HEK293 (cell line): ENCODE data around the gene SERTAD3.

Experiments used
- GLIS2 ChIP-seq: fragments of 450-650 bp; formaldehyde crosslinking; IDR thresholded peaks from 2 replicates; pipeline ENCODE4 v1.5.1; 2016; ENCODE audit warnings: missing biosample characterization, missing genetic modification characterization
- KLF9 ChIP-seq: fragments of 450-650 bp; formaldehyde crosslinking; IDR thresholded peaks from 2 replicates; pipeline ENCODE4 v1.5.1; 2016; ENCODE audit warnings: missing biosample characterization, missing genetic modification characterization, low read depth
- MZF1 ChIP-seq: fragments of 450-650 bp; formaldehyde crosslinking; IDR thresholded peaks from 2 replicates; pipeline ENCODE4 v1.5.1; 2017; ENCODE audit warnings: missing biosample characterization, missing genetic modification characterization, borderline replicate concordance
- OSR2 ChIP-seq: fragments of 450-650 bp; formaldehyde crosslinking; IDR thresholded peaks from 2 replicates; pipeline ENCODE4 v1.5.1; 2016; ENCODE audit warnings: missing biosample characterization, missing genetic modification characterization
- RBAK ChIP-seq: fragments of 450-650 bp; formaldehyde crosslinking; IDR thresholded peaks from 2 replicates; pipeline ENCODE4 v1.5.1; 2016; ENCODE audit warnings: missing biosample characterization, missing genetic modification characterization
- SALL2 ChIP-seq: fragments of 450-650 bp; formaldehyde crosslinking; IDR thresholded peaks from 2 replicates; pipeline ENCODE4 v1.5.0; 2017; ENCODE audit warnings: missing biosample characterization, mild to moderate bottlenecking, missing genetic modification characterization, borderline replicate concordance
- SP3 ChIP-seq: fragments of 450-650 bp; formaldehyde crosslinking; IDR thresholded peaks from 2 replicates; pipeline ENCODE4 v1.5.1; 2016; ENCODE audit warnings: missing biosample characterization, missing genetic modification characterization
- SP7 ChIP-seq: fragments of 450-650 bp; formaldehyde crosslinking; IDR thresholded peaks from 2 replicates; pipeline ENCODE4 v1.5.1; 2016; ENCODE audit warnings: missing biosample characterization, missing genetic modification characterization
- TCF7L2 ChIP-seq: IDR thresholded peaks from 2 replicates; pipeline ENCODE4 v1.6.1; 2011; ENCODE audit warnings: low read depth, mild to moderate bottlenecking, inconsistent platforms, low read length, moderate library complexity, borderline replicate concordance
- ZBTB17 ChIP-seq: fragments of 450-650 bp; formaldehyde crosslinking; IDR thresholded peaks from 2 replicates; pipeline ENCODE4 v1.5.1; 2016; ENCODE audit warnings: missing biosample characterization, missing genetic modification characterization
- ZBTB20 ChIP-seq: fragments of 450-650 bp; formaldehyde crosslinking; IDR thresholded peaks from 2 replicates; pipeline ENCODE4 v1.5.1; 2016; ENCODE audit warnings: missing biosample characterization, missing genetic modification characterization
- ZBTB48 ChIP-seq: fragments of 450-650 bp; formaldehyde crosslinking; IDR thresholded peaks from 2 replicates; pipeline ENCODE4 v1.5.1; 2016; ENCODE audit warnings: missing biosample characterization, missing genetic modification characterization
- ZFP69B ChIP-seq: fragments of 450-650 bp; formaldehyde crosslinking; IDR thresholded peaks from 2 replicates; pipeline ENCODE4 v1.5.1; 2016; ENCODE audit warnings: missing biosample characterization, missing genetic modification characterization
- ZNF155 ChIP-seq: fragments of 450-650 bp; formaldehyde crosslinking; IDR thresholded peaks from 2 replicates; pipeline ENCODE4 v1.5.1; 2016; ENCODE audit warnings: missing biosample characterization, missing genetic modification characterization
- ZNF184 ChIP-seq: fragments of 450-650 bp; IDR thresholded peaks from 2 replicates; pipeline ENCODE4 v1.5.1; 2018; ENCODE audit warnings: missing biosample characterization, mild to moderate bottlenecking, missing genetic modification characterization
- ZNF2 ChIP-seq: fragments of 450-650 bp; formaldehyde crosslinking; IDR thresholded peaks from 2 replicates; pipeline ENCODE4 v1.5.1; 2016; ENCODE audit warnings: missing biosample characterization, missing genetic modification characterization
- ZNF311 ChIP-seq: fragments of 450-650 bp; formaldehyde crosslinking; IDR thresholded peaks from 2 replicates; pipeline ENCODE4 v1.5.1; 2017; ENCODE audit warnings: missing biosample characterization, missing genetic modification characterization, borderline replicate concordance
- ZNF341 ChIP-seq: fragments of 450-650 bp; formaldehyde crosslinking; IDR thresholded peaks from 2 replicates; pipeline ENCODE4; 2016; ENCODE audit warnings: low read depth, missing biosample characterization, missing genetic modification characterization
- ZNF366 ChIP-seq: fragments of 450-650 bp; formaldehyde crosslinking; conservative IDR thresholded peaks from 2 replicates; pipeline ENCODE4 v1.5.1; 2016; ENCODE audit warnings: missing biosample characterization, missing genetic modification characterization
- ZNF394 ChIP-seq: fragments of 450-650 bp; formaldehyde crosslinking; IDR thresholded peaks from 2 replicates; pipeline ENCODE4 v1.5.1; 2016; ENCODE audit warnings: missing biosample characterization, missing genetic modification characterization, mild to moderate bottlenecking, moderate library complexity, borderline replicate concordance
- ZNF521 ChIP-seq: fragments of 450-650 bp; formaldehyde crosslinking; IDR thresholded peaks from 2 replicates; pipeline ENCODE4 v1.5.1; 2017; ENCODE audit warnings: missing biosample characterization, mild to moderate bottlenecking, missing genetic modification characterization
- ZNF529 ChIP-seq: fragments of 450-650 bp; formaldehyde crosslinking; IDR thresholded peaks from 2 replicates; pipeline ENCODE4 v1.5.1; 2017; ENCODE audit warnings: missing genetic modification characterization, missing biosample characterization; ENCODE audit not compliant: insufficient replicate concordance
- ZNF660 ChIP-seq: fragments of 450-650 bp; IDR thresholded peaks from 2 replicates; pipeline ENCODE4 v1.5.1; 2018; ENCODE audit warnings: missing biosample characterization, mild to moderate bottlenecking, missing genetic modification characterization
- ZNF670 ChIP-seq: fragments of 450-650 bp; formaldehyde crosslinking; IDR thresholded peaks from 2 replicates; pipeline ENCODE4 v1.5.1; 2016; ENCODE audit warnings: missing biosample characterization, missing genetic modification characterization, low read depth
- ZNF701 ChIP-seq: fragments of 450-650 bp; formaldehyde crosslinking; IDR thresholded peaks from 2 replicates; pipeline ENCODE4 v1.5.1; 2016; ENCODE audit warnings: missing biosample characterization, missing genetic modification characterization
- ZNF747 ChIP-seq: fragments of 450-650 bp; formaldehyde crosslinking; IDR thresholded peaks from 2 replicates; pipeline ENCODE4 v1.5.1; 2016; ENCODE audit warnings: missing biosample characterization, missing genetic modification characterization
- ZNF830 ChIP-seq: fragments of 450-650 bp; IDR thresholded peaks from 2 replicates; pipeline ENCODE4 v1.5.0; 2018; ENCODE audit warnings: missing biosample characterization, missing genetic modification characterization, low read depth, mild to moderate bottlenecking, moderate library complexity
- ZSCAN30 ChIP-seq: fragments of 450-650 bp; IDR thresholded peaks from 2 replicates; pipeline ENCODE4 v1.5.1; 2018; ENCODE audit warnings: missing biosample characterization, mild to moderate bottlenecking, missing genetic modification characterization, moderate library complexity
- TF ChIP-seq, protein P1 (sequence below): fragments of 450-650 bp; formaldehyde crosslinking; IDR thresholded peaks from 2 replicates; pipeline ENCODE4 v1.5.1; 2017; ENCODE audit warnings: missing biosample characterization, missing genetic modification characterization
- TF ChIP-seq, protein P2 (sequence below): fragments of 450-650 bp; formaldehyde crosslinking; IDR thresholded peaks from 2 replicates; pipeline ENCODE4 v1.5.1; 2016; ENCODE audit warnings: missing biosample characterization, missing genetic modification characterization
- TF ChIP-seq, protein P3 (sequence below): fragments of 450-650 bp; formaldehyde crosslinking; conservative IDR thresholded peaks from 2 replicates; pipeline ENCODE4 v1.5.1; 2016; ENCODE audit warnings: low read depth, missing biosample characterization, missing genetic modification characterization
- TF ChIP-seq, protein P4 (sequence below): fragments of 450-650 bp; formaldehyde crosslinking; IDR thresholded peaks from 2 replicates; pipeline ENCODE4 v1.5.1; 2017; ENCODE audit warnings: missing biosample characterization, missing genetic modification characterization
- TF ChIP-seq, protein P5 (sequence below): fragments of 450-650 bp; formaldehyde crosslinking; IDR thresholded peaks from 2 replicates; pipeline ENCODE4 v1.5.1; 2017; ENCODE audit warnings: missing biosample characterization, missing genetic modification characterization

The SERTAD3 gene

DNA sequence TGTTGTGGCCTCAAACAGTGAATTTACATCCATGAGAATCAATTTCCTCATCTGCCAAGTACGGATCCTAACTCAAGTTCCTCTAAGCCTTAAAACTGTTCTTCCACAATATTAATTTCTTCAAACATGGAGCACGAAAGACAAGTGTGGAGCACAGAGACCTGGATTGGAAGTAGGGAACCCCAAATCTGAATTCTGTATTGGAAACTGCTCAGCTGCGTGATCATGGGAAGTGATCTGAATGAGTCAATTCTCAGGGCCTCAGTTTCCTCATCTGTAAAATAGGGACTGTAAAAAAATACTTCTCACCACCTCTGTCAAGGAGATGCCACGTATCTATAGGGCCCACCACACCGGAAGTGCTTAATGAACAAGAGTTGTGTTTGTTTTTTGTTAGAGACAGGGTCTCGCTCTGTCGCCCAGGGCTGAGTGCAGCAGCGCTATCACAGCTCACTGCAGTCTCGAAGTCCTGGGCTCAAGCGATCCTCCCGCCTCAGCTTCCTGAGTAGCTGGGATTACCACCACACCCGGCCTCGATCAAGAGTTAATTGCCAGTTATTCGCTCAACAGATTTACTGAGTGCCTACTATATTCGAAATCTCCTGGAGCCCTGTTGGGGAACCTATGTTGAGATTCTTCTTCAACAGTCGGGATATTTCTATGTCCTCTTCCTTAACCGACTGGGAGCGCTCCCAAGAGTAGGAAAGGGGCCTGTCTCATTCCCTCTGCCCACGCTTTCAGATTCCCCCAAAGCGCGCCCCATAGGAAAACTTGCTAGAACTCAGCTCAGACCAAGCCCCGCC is 1.6 kb downstream of the SERTAD3 start (continued):
- TF ChIP-seq, protein P1, sequence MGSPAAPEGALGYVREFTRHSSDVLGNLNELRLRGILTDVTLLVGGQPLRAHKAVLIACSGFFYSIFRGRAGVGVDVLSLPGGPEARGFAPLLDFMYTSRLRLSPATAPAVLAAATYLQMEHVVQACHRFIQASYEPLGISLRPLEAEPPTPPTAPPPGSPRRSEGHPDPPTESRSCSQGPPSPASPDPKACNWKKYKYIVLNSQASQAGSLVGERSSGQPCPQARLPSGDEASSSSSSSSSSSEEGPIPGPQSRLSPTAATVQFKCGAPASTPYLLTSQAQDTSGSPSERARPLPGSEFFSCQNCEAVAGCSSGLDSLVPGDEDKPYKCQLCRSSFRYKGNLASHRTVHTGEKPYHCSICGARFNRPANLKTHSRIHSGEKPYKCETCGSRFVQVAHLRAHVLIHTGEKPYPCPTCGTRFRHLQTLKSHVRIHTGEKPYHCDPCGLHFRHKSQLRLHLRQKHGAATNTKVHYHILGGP (tag by site-specific recombination), result no peak
- TF ChIP-seq ZNF2 (tag by site-specific recombination) (no peak), GLIS2 (tag by site-specific recombination) (no peak), ZNF394 (peak; percentile 86), ZSCAN30 (tag by site-specific recombination) (peak; percentile 84), OSR2 (tag by site-specific recombination) (peak; percentile 91), SP3 (no peak), ZBTB17 (peak; percentile 83), ZFP69B (tag by site-specific recombination) (peak; percentile 70), ZNF670 (tag by site-specific recombination) (no peak), ZNF521 (tag by site-specific recombination) (no peak), ZNF184 (tag by site-specific recombination) (peak; percentile 12; the same call in 1 of the 2 replicates), ZNF155 (no peak), ZNF660 (peak; percentile 86), ZBTB20 (tag by site-specific recombination) (peak; percentile 98), ZNF747 (no peak), RBAK (tag by site-specific recombination) (no peak), ZNF341 (no peak), ZBTB48 (tag by site-specific recombination) (0 out of 2 replicates have a peak, but pooled peaks have one; percentile 40), KLF9 (tag by site-specific recombination) (no peak), ZNF366 (no peak), ZNF701 (tag by site-specific recombination) (no peak), SALL2 (tag by site-specific recombination) (no peak), TCF7L2 (no peak), SP7 (peak; percentile 55), ZNF529 (tag by site-specific recombination) (no peak), ZNF311 (tag by site-specific recombination) (no peak), MZF1 (tag by site-specific recombination) (peak; percentile 90), ZNF830 (tag by site-specific recombination) (no peak)
- TF ChIP-seq, protein P2, sequence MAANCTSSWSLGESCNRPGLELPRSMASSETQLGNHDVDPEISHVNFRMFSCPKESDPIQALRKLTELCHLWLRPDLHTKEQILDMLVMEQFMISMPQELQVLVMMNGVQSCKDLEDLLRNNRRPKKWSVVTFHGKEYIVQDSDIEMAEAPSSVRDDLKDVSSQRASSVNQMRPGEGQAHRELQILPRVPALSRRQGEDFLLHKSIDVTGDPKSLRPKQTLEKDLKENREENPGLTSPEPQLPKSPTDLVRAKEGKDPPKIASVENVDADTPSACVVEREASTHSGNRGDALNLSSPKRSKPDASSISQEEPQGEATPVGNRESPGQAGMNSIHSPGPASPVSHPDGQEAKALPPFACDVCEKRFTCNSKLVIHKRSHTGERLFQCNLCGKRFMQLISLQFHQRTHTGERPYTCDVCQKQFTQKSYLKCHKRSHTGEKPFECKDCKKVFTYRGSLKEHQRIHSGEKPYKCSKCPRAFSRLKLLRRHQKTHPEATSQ (tag by site-specific recombination), result no peak
- TF ChIP-seq, protein P3, sequence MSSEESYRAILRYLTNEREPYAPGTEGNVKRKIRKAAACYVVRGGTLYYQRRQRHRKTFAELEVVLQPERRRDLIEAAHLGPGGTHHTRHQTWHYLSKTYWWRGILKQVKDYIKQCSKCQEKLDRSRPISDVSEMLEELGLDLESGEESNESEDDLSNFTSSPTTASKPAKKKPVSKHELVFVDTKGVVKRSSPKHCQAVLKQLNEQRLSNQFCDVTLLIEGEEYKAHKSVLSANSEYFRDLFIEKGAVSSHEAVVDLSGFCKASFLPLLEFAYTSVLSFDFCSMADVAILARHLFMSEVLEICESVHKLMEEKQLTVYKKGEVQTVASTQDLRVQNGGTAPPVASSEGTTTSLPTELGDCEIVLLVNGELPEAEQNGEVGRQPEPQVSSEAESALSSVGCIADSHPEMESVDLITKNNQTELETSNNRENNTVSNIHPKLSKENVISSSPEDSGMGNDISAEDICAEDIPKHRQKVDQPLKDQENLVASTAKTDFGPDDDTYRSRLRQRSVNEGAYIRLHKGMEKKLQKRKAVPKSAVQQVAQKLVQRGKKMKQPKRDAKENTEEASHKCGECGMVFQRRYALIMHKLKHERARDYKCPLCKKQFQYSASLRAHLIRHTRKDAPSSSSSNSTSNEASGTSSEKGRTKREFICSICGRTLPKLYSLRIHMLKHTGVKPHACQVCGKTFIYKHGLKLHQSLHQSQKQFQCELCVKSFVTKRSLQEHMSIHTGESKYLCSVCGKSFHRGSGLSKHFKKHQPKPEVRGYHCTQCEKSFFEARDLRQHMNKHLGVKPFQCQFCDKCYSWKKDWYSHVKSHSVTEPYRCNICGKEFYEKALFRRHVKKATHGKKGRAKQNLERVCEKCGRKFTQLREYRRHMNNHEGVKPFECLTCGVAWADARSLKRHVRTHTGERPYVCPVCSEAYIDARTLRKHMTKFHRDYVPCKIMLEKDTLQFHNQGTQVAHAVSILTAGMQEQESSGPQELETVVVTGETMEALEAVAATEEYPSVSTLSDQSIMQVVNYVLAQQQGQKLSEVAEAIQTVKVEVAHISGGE (tag by site-specific recombination), result no peak
- TF ChIP-seq, protein P4, sequence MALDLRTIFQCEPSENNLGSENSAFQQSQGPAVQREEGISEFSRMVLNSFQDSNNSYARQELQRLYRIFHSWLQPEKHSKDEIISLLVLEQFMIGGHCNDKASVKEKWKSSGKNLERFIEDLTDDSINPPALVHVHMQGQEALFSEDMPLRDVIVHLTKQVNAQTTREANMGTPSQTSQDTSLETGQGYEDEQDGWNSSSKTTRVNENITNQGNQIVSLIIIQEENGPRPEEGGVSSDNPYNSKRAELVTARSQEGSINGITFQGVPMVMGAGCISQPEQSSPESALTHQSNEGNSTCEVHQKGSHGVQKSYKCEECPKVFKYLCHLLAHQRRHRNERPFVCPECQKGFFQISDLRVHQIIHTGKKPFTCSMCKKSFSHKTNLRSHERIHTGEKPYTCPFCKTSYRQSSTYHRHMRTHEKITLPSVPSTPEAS (tag by site-specific recombination), result no peak
- TF ChIP-seq, protein P5, sequence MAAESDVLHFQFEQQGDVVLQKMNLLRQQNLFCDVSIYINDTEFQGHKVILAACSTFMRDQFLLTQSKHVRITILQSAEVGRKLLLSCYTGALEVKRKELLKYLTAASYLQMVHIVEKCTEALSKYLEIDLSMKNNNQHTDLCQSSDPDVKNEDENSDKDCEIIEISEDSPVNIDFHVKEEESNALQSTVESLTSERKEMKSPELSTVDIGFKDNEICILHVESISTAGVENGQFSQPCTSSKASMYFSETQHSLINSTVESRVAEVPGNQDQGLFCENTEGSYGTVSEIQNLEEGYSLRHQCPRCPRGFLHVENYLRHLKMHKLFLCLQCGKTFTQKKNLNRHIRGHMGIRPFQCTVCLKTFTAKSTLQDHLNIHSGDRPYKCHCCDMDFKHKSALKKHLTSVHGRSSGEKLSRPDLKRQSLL, result 0 out of 2 replicates have a peak, but pooled peaks have one; percentile 25
